ENCODE results near the gene AFDN.

DNA sequence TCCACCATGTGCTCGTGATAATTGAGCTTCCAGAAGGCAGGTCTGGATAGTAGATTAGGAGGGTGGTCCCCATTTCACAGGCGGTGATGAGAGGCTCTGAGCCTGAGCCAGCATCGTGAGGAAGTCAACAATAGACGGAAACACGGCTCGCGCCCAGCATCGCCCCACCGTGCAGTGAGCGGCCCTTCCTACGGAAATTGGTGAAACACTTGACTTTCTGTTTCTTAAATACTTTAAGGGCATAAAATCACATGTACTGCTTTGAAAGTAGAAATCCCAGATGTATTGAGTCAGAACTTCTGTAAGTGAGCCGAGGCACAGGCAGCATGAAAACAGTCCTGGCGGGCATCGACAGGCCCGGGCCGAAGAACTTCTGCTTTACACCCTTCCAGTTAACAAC is 166.5 kb downstream of the AFDN start:
- TF ChIP-seq, protein P1, sequence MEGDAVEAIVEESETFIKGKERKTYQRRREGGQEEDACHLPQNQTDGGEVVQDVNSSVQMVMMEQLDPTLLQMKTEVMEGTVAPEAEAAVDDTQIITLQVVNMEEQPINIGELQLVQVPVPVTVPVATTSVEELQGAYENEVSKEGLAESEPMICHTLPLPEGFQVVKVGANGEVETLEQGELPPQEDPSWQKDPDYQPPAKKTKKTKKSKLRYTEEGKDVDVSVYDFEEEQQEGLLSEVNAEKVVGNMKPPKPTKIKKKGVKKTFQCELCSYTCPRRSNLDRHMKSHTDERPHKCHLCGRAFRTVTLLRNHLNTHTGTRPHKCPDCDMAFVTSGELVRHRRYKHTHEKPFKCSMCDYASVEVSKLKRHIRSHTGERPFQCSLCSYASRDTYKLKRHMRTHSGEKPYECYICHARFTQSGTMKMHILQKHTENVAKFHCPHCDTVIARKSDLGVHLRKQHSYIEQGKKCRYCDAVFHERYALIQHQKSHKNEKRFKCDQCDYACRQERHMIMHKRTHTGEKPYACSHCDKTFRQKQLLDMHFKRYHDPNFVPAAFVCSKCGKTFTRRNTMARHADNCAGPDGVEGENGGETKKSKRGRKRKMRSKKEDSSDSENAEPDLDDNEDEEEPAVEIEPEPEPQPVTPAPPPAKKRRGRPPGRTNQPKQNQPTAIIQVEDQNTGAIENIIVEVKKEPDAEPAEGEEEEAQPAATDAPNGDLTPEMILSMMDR (IDR thresholded peaks at IDR 0.05): no peak
- TF ChIP-seq POLR2A (IDR thresholded peaks at IDR 0.05): no peak

All from vagina (tissue), 2 donors.